SKM-1 (cell line): Measurements from ENCODE around the gene MYO1F.
A peak's percentile ranks its signal among the peaks of the same experiment; 100 is the strongest.
"Not testable (repeated sequence)": the region's sequence is repeated elsewhere in the genome, so short reads cannot be mapped to it uniquely, and the experiment has no call there.

Source experiments
- DNase-seq: peaks from one replicate; lab custom pipeline; 2025; ENCODE audit not compliant: unreplicated experiment; lab: John Stamatoyannopoulos, UW

Gene MYO1F

GRCh38 chr19:8577247-8577646, at the start of gene MYO1F:
Gene MYO1F, minus strand, starts transcription at chr19:8577442. Its CDS starts 133 bp downstream, at chr19:8577309.
- DNase-seq = peak; percentile 68

- no peak for DNase-seq
Measured at GRCh38 chr19:8626842-8627241, 49.6 kb upstream of the MYO1F start.

GRCh38 chr19:8622886-8623285, 45.6 kb upstream of the MYO1F start:
- DNase-seq = not testable (repeated sequence)

GRCh38 chr19:8618751-8619150, 41.5 kb upstream of the MYO1F start:
- DNase-seq = no peak

GRCh38 chr19:8617984-8618383, 40.7 kb upstream of the MYO1F start:
- no peak for DNase-seq

GRCh38 chr19:8617325-8617724, 40.1 kb upstream of the MYO1F start:
- DNase-seq = not testable (repeated sequence)

GRCh38 chr19:8616861-8617260, 39.6 kb upstream of the MYO1F start:
- DNase-seq = no peak

GRCh38 chr19:8615813-8616596, 38.8 kb upstream of the MYO1F start:
- peak; percentile 68 for DNase-seq

GRCh38 chr19:8615024-8615423, 37.8 kb upstream of the MYO1F start:
- no peak for DNase-seq

GRCh38 chr19:8614455-8614854, 37.2 kb upstream of the MYO1F start:
- DNase-seq = no peak

GRCh38 chr19:8612807-8613171, 35.5 kb upstream of the MYO1F start:
- no peak for DNase-seq

GRCh38 chr19:8611877-8612806, 34.9 kb upstream of the MYO1F start:
- DNase-seq = no peak

GRCh38 chr19:8611391-8611876, 34.2 kb upstream of the MYO1F start:
- no peak for DNase-seq

GRCh38 chr19:8610936-8611300, 33.7 kb upstream of the MYO1F start:
- no peak for DNase-seq

GRCh38 chr19:8610041-8610935, 33.0 kb upstream of the MYO1F start, which contains the start of gene ADAMTS10:
Gene ADAMTS10, minus strand, starts transcription at chr19:8610715. Its CDS starts 5,005 bp downstream, at chr19:8605710.
- no peak for DNase-seq

- DNase-seq = no peak
Measured at GRCh38 chr19:8609279-8610040, 32.2 kb upstream of the MYO1F start.

GRCh38 chr19:8608941-8609278, 31.7 kb upstream of the MYO1F start:
- DNase-seq = no peak

- DNase-seq = no peak
Measured at GRCh38 chr19:8607386-8607785, 30.1 kb upstream of the MYO1F start.

- no peak for DNase-seq
Measured at GRCh38 chr19:8605514-8605913, 28.3 kb upstream of the MYO1F start.

GRCh38 chr19:8601796-8602195, 24.6 kb upstream of the MYO1F start:
- DNase-seq = no peak
